ENCODE results near the gene ERLIN1.

ERLIN1 gene

DNA sequence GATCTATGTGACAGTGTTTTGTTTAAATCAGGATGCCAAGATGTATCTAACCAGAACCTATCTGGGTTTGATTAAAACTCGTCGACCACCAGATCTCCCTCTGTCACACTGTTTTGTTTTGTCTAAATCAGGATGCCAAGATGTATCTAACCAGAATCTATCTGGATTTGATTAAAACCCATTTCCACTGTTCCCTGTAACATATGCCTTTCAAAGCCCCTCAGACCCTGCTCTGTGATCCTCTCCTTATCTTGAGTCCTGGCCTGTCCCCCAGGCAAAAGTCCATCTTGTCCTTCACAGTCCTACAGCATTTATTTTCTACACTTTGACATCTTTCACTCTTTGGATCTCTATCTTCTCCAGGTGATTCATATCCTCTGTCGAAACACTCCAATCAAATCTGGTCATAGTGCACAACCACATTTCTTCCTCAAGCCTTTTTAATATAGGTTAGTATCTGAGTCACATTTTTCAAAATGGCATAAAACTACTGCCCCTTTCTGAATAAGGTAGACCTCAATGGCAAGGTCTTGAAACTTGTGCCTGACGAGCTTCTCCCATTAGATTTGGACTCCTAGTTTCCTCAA lies 32.5 kb downstream of the ERLIN1 start:
- no peaks in the 10 kb centered on the region for H3K9me3 ChIP-seq (ENCODE audit: insufficient read depth, low read depth, low read length)
- no peaks in the 10 kb centered on the region for H3F3A ChIP-seq (ENCODE audit: low read depth)
- H3K4me1 ChIP-seq (ENCODE audit: insufficient read depth, low read length, poor library complexity, severe bottlenecking), result no peaks in the 10 kb centered on the region
- H3K36me3 ChIP-seq (ENCODE audit: insufficient read depth, low read length), result peaks cover 92% of the 10 kb centered on the region
- H3K9me2 ChIP-seq (replicated peaks; ENCODE audit: low read depth, low read length), result no peaks in the 10 kb centered on the region
- no peak overlapping the region for H3K4me2 ChIP-seq (ENCODE audit: low read depth, low read length, poor library complexity, severe bottlenecking)
- H3K9ac ChIP-seq (ENCODE audit: low read depth, low read length, poor library complexity, severe bottlenecking), result no peak overlapping the region
- peaks cover 19% of the 10 kb centered on the region for H3K79me2 ChIP-seq (ENCODE audit: insufficient read depth, low read length)
- H3K27me3 ChIP-seq (ENCODE audit: insufficient read depth, low read length, poor library complexity, severe bottlenecking), result no peaks in the 10 kb centered on the region
- TF ChIP-seq, protein P1, sequence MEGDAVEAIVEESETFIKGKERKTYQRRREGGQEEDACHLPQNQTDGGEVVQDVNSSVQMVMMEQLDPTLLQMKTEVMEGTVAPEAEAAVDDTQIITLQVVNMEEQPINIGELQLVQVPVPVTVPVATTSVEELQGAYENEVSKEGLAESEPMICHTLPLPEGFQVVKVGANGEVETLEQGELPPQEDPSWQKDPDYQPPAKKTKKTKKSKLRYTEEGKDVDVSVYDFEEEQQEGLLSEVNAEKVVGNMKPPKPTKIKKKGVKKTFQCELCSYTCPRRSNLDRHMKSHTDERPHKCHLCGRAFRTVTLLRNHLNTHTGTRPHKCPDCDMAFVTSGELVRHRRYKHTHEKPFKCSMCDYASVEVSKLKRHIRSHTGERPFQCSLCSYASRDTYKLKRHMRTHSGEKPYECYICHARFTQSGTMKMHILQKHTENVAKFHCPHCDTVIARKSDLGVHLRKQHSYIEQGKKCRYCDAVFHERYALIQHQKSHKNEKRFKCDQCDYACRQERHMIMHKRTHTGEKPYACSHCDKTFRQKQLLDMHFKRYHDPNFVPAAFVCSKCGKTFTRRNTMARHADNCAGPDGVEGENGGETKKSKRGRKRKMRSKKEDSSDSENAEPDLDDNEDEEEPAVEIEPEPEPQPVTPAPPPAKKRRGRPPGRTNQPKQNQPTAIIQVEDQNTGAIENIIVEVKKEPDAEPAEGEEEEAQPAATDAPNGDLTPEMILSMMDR (conservative IDR thresholded peaks at IDR 0.05; ENCODE audit: low read length), result no peak
- H4K20me1 ChIP-seq (ENCODE audit: insufficient read depth, low read length, poor library complexity, severe bottlenecking), result peaks cover 29% of the 10 kb centered on the region
- H3K4me3 ChIP-seq (ENCODE audit: low read length, poor library complexity, severe bottlenecking), result no peak overlapping the region
- H2AFZ ChIP-seq (ENCODE audit: low read length), result no peak overlapping the region

DNA sequence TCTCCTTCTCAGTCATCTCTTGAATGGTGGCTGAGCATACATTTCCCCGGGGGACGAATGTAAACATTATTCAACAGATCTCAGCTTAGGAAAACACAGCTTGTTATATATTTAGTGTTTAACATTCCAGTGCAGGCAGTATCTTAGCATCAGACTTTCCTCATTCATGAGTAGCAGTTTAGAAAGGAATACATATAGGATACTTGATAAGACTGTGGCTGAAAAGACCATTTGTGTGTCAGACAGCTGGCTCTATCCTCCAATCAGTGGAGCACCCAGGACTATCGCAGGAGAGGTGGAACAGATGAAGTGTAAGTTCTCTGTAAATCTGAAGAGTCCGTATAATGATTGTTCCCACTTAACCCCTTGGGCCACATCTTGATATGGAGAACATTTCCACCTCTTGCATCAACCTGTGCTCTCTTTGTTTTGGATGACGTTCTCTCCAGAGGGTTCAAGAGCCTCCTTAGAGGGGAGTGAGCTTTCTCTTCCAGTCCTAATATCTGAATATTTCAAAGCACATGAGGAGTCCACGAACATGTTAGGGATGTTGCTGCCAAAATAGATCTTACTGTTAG lies 34.0 kb downstream of the ERLIN1 start:
- Histone ChIP-seq H3F3A (ENCODE audit: low read depth) (no peaks in the 10 kb centered on the region), H3K36me3 (ENCODE audit: insufficient read depth, low read length) (peaks cover 77% of the 10 kb centered on the region), H3K4me3 (ENCODE audit: low read length, poor library complexity, severe bottlenecking) (no peak overlapping the region), H3K9me3 (ENCODE audit: insufficient read depth, low read depth, low read length) (no peaks in the 10 kb centered on the region), H3K4me2 (ENCODE audit: low read depth, low read length, poor library complexity, severe bottlenecking) (no peak overlapping the region), H4K20me1 (ENCODE audit: insufficient read depth, low read length, poor library complexity, severe bottlenecking) (peaks cover 16% of the 10 kb centered on the region), H3K27me3 (ENCODE audit: insufficient read depth, low read length, poor library complexity, severe bottlenecking) (no peaks in the 10 kb centered on the region), H3K79me2 (ENCODE audit: insufficient read depth, low read length) (peaks cover 4% of the 10 kb centered on the region; the same call in 1 of the 2 replicates), H3K9me2 (replicated peaks; ENCODE audit: low read depth, low read length) (no peaks in the 10 kb centered on the region), H3K9ac (ENCODE audit: low read depth, low read length, poor library complexity, severe bottlenecking) (no peak overlapping the region), H2AFZ (ENCODE audit: low read length) (no peak overlapping the region), H3K4me1 (ENCODE audit: insufficient read depth, low read length, poor library complexity, severe bottlenecking) (no peaks in the 10 kb centered on the region)
- no peak for TF ChIP-seq EZH2phosphoT487 (IDR thresholded peaks at IDR 0.05; ENCODE audit: borderline replicate concordance)
- TF ChIP-seq, protein P1 (conservative IDR thresholded peaks at IDR 0.05; ENCODE audit: low read length), result no peak

DNA sequence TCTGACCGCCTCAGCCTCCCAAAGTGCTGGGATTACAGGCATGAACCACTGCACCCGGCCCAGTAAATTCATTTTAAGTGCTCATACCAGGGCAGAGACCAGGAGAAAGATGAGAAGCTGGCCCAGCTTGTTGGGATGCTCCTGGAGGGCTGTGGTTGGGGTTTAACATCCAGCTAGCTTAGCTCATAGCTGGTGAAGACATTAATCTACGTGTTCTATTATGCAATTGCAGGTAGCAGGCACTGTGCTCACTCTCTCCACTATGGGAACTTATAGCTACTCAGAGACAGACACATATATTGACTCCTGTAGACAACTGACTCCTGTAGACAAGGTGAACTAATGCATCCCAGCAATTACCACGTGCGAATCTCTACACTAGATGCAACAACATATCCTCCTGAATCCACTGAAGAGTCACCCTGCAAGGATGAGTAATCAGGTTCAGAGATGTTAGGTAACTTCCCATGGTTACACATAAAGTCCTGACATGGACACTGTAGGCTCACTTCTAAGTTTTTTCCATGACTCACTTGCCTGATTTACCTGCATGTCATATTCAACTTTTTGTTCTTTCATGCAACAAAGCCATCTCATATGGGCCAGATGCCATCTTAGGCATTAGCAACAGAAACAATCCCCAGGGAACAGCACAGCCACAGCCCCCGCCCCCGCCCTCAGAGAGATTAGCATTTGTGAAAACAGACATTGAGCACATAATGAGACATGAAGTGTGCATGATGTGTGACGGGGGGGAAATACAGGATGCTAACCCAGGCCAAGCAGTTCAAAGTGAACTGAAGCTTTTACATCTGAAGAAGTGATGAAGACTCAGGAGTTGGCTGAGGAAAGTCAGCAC lies 37.2 kb downstream of the ERLIN1 start:
- Histone ChIP-seq H3K4me3 (ENCODE audit: low read length, poor library complexity, severe bottlenecking) (no peak overlapping the region), H3K27me3 (ENCODE audit: insufficient read depth, low read length, poor library complexity, severe bottlenecking) (no peaks in the 10 kb centered on the region), H3K9ac (ENCODE audit: low read depth, low read length, poor library complexity, severe bottlenecking) (no peak overlapping the region), H3K4me2 (ENCODE audit: low read depth, low read length, poor library complexity, severe bottlenecking) (no peak overlapping the region), H2AFZ (ENCODE audit: low read length) (no peak overlapping the region), H3K4me1 (ENCODE audit: insufficient read depth, low read length, poor library complexity, severe bottlenecking) (no peaks in the 10 kb centered on the region), H3K36me3 (ENCODE audit: insufficient read depth, low read length) (peaks cover 48% of the 10 kb centered on the region), H3K9me2 (replicated peaks; ENCODE audit: low read depth, low read length) (no peaks in the 10 kb centered on the region), H3F3A (ENCODE audit: low read depth) (no peaks in the 10 kb centered on the region), H3K9me3 (ENCODE audit: insufficient read depth, low read depth, low read length) (no peaks in the 10 kb centered on the region), H4K20me1 (ENCODE audit: insufficient read depth, low read length, poor library complexity, severe bottlenecking) (peaks cover 8% of the 10 kb centered on the region), H3K79me2 (ENCODE audit: insufficient read depth, low read length) (no peaks in the 10 kb centered on the region)
- TF ChIP-seq, protein P1 (conservative IDR thresholded peaks at IDR 0.05; ENCODE audit: low read length), result no peak
- no peak for TF ChIP-seq EZH2phosphoT487 (IDR thresholded peaks at IDR 0.05; ENCODE audit: borderline replicate concordance)

All from Loucy (cell line).